Neural cell (in vitro differentiated cells): ENCODE results near the gene RRN3. TPM values are rescaled to one million over a fixed set of nuclear protein-coding genes. Genes with fewer than 3 reads are reported as not detected.

ENCODE experiments used
- H2AFZ ChIP-seq: fragments of 200-600, 300-800 bp; sonication (generic), shearing (Covaris generic); 2 replicates; pipeline ENCODE4 v1.6.0; 2014; ENCODE audit warnings: low read depth, mild to moderate bottlenecking, antibody characterized with exemption, low read length, moderate library complexity
- H3F3A ChIP-seq: fragments of 200-600 bp; shearing (Covaris generic); 2 replicates; pipeline ENCODE4 v1.6.1; 2016; ENCODE audit warnings: mild to moderate bottlenecking, moderate library complexity, mixed read lengths, antibody characterized with exemption, low read length; ENCODE audit not compliant: insufficient read depth, poor library complexity, severe bottlenecking
- H3K27ac ChIP-seq: fragments of 200-600, 300-800 bp; sonication (generic), shearing (Covaris generic); 2 replicates; pipeline ENCODE4 v1.5.1; 2014; ENCODE audit warnings: mild to moderate bottlenecking, low read length, moderate library complexity
- H3K27me3 ChIP-seq: fragments of 300-800, 200-600 bp; sonication (generic), shearing (Covaris generic); 2 replicates; pipeline ENCODE4 v1.6.0; 2014; ENCODE audit warnings: mild to moderate bottlenecking, low read depth, low read length, moderate library complexity; ENCODE audit not compliant: insufficient read depth
- H3K36me3 ChIP-seq: fragments of 300-800, 200-600 bp; sonication (generic), shearing (Covaris generic); 2 replicates; pipeline ENCODE4 v1.5.1; 2014; ENCODE audit warnings: mild to moderate bottlenecking, antibody characterized with exemption, low read length, moderate library complexity; ENCODE audit not compliant: insufficient read depth
- H3K4me2 ChIP-seq: fragments of 300-800, 200-600 bp; sonication (generic), shearing (Covaris generic); 2 replicates; pipeline ENCODE4 v1.6.0; 2014; ENCODE audit warnings: mild to moderate bottlenecking, low read length
- H3K4me3 ChIP-seq: fragments of 300-800, 200-600 bp; sonication (generic), shearing (Covaris generic); 2 replicates; pipeline ENCODE4 v1.5.1; 2014; ENCODE audit warnings: mild to moderate bottlenecking, low read length, moderate library complexity
- H3K79me2 ChIP-seq: fragments of 200-600 bp; shearing (Covaris generic); replicated peaks from 2 replicates; pipeline ENCODE4 v1.6.0; 2014; ENCODE audit warnings: mild to moderate bottlenecking, low read length, moderate library complexity; ENCODE audit not compliant: insufficient read depth
- H3K9ac ChIP-seq: fragments of 300-800, 200-600 bp; sonication (generic), shearing (Covaris generic); 2 replicates; pipeline ENCODE4 v1.6.1; 2016; ENCODE audit warnings: mild to moderate bottlenecking, low read length, mixed read lengths
- H3K9me2 ChIP-seq: fragments of 200-600 bp; shearing (Covaris generic); 2 replicates; pipeline ENCODE4 v1.6.1; 2016; ENCODE audit warnings: mild to moderate bottlenecking, low read length, mixed read lengths; ENCODE audit not compliant: insufficient read depth
- H3K9me3 ChIP-seq: fragments of 200-600, 300-800 bp; sonication (generic), shearing (Covaris generic); 2 replicates; pipeline ENCODE4 v1.6.1; 2016; ENCODE audit warnings: mild to moderate bottlenecking, mixed run types, low read length, moderate library complexity, mixed read lengths
- H4K20me1 ChIP-seq: fragments of 200-600 bp; shearing (Covaris generic); 2 replicates; pipeline ENCODE4 v1.6.1; 2016; ENCODE audit warnings: mild to moderate bottlenecking, mixed run types; ENCODE audit not compliant: insufficient read depth
- EP300 ChIP-seq: fragments of 450-650 bp; conservative IDR thresholded peaks from 2 replicates; pipeline ENCODE4 v1.6.1; 2014; ENCODE audit warnings: antibody characterized with exemption, mild to moderate bottlenecking, moderate library complexity; ENCODE audit not compliant: poor library complexity, severe bottlenecking
- EZH2 ChIP-seq: fragments of 200-600, 300-800 bp; shearing (Covaris generic), sonication (generic); IDR thresholded peaks from 2 replicates; pipeline ENCODE4 v1.6.1; 2014; ENCODE audit warnings: antibody characterized with exemption, low read length, borderline replicate concordance, mild to moderate bottlenecking; ENCODE audit not compliant: insufficient read depth, poor library complexity, severe bottlenecking
- MXI1 ChIP-seq: fragments of 450-650 bp; conservative IDR thresholded peaks from 2 replicates; pipeline ENCODE4 v1.6.1; 2014; ENCODE audit warnings: antibody characterized with exemption, mild to moderate bottlenecking; ENCODE audit not compliant: poor library complexity, severe bottlenecking
- POLR2AphosphoS5 ChIP-seq: IDR thresholded peaks from 2 replicates; pipeline ENCODE4 v1.6.1; 2012
- REST ChIP-seq: IDR thresholded peaks from 2 replicates; pipeline ENCODE4 v1.6.1; 2012; ENCODE audit warnings: borderline replicate concordance
- TAF1 ChIP-seq: IDR thresholded peaks from 2 replicates; pipeline ENCODE4 v1.6.1; 2012; ENCODE audit warnings: low read depth
- polyA plus RNA-seq: library from polyadenylated mRNA; depleted of rRNA; stranded (reverse); fragments of >200 nt; gene quantifications from 2 replicates; pipeline ENCODE4 v1.2.3, GENCODE V29; 2014

RRN3 gene
- polyA plus RNA-seq, 1 donor from 2014 or later, result 95.4 TPM

GRCh38 chr16:15033309-15033707, 60.8 kb downstream of the RRN3 start:
- H3K27me3 ChIP-seq, result no peaks in the 10 kb centered on the region
- no peaks in the 10 kb centered on the region for H3K9me3 ChIP-seq
- H3K27ac ChIP-seq, result no peak overlapping the region
- no peaks in the 10 kb centered on the region for H3K79me2 ChIP-seq
- H3K9ac ChIP-seq, result no peak overlapping the region
- no peaks in the 10 kb centered on the region for H3K9me2 ChIP-seq
- no peaks in the 10 kb centered on the region for H3F3A ChIP-seq
- H3K4me3 ChIP-seq, result no peak overlapping the region
- peaks cover 14% of the 10 kb centered on the region for H3K36me3 ChIP-seq
- H4K20me1 ChIP-seq, result no peaks in the 10 kb centered on the region
- H3K4me2 ChIP-seq, result no peak overlapping the region
- TF ChIP-seq REST (no peak), EP300 (no peak)
- H2AFZ ChIP-seq, result no peak overlapping the region

GRCh38 chr16:15032547-15033308, 61.3 kb downstream of the RRN3 start:
- Histone ChIP-seq H3K79me2 (no peaks in the 10 kb centered on the region), H3K27ac (no peak overlapping the region), H3K4me3 (no peak overlapping the region), H3K9ac (no peak overlapping the region), H3K4me2 (no peak overlapping the region), H3K27me3 (no peaks in the 10 kb centered on the region), H3K9me2 (no peaks in the 10 kb centered on the region), H4K20me1 (no peaks in the 10 kb centered on the region), H3K9me3 (no peaks in the 10 kb centered on the region), H2AFZ (no peak overlapping the region), H3F3A (no peaks in the 10 kb centered on the region), H3K36me3 (peaks cover 14% of the 10 kb centered on the region)
- no peak for TF ChIP-seq POLR2AphosphoS5

DNA sequence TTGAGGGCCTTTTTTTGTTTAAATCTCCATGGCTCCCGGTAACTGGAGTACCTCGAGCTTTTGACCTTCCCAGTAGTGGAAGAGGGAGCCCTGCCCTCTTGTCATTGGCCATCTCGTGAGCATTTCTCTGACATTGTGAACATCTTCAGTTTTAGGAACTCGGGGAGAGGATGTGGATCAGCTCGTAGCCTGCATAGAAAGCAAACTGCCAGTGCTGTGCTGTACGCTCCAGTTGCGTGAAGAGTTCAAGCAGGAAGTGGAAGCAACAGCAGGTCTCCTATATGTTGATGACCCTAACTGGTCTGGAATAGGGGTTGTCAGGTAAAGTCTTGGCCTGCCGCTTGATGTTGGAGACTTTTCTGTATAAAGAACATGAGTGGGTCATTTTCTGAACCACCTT, 62.5 kb downstream of the RRN3 start:
- H4K20me1 ChIP-seq, result no peaks in the 10 kb centered on the region
- H3K4me3 ChIP-seq, result no peak overlapping the region
- H3K36me3 ChIP-seq, result peaks cover 9% of the 10 kb centered on the region
- no peaks in the 10 kb centered on the region for H3K9me3 ChIP-seq
- no peaks in the 10 kb centered on the region for H3K27me3 ChIP-seq
- H3K4me2 ChIP-seq, result no peak overlapping the region
- H3K9me2 ChIP-seq, result no peaks in the 10 kb centered on the region
- no peak for TF ChIP-seq TAF1
- TF ChIP-seq MXI1, result no peak
- TF ChIP-seq EZH2, result no peak
- no peak overlapping the region for H3K9ac ChIP-seq
- no peaks in the 10 kb centered on the region for H3K79me2 ChIP-seq
- H2AFZ ChIP-seq, result no peak overlapping the region
- no peaks in the 10 kb centered on the region for H3F3A ChIP-seq
- H3K27ac ChIP-seq, result no peak overlapping the region
